Measurements from ENCODE around the gene STK17A.
"Not testable (repeated sequence)": the region's sequence is repeated elsewhere in the genome, so short reads cannot be mapped to it uniquely, and the experiment has no call there.

Gene STK17A

GRCh38 chr7:43616977-43617376 is 34.1 kb downstream of the STK17A start:
- no peak overlapping the region for H3K27ac ChIP-seq (ENCODE audit: insufficient read depth, low read length, poor library complexity, severe bottlenecking)
- no peaks in the 10 kb centered on the region for H3K27me3 ChIP-seq (replicated peaks; ENCODE audit: control insufficient read depth, insufficient read depth, low read length, poor library complexity, severe bottlenecking)
- H3K4me3 ChIP-seq (ENCODE audit: insufficient read depth, low read depth, low read length, poor library complexity, severe bottlenecking) = no peak overlapping the region
- no peak for DNase-seq
- H3K9me3 ChIP-seq (ENCODE audit: control insufficient read depth, low read length) = no peaks in the 10 kb centered on the region
- H3K36me3 ChIP-seq (ENCODE audit: control insufficient read depth, insufficient read depth, low read length) = peaks cover 46% of the 10 kb centered on the region
- peaks cover 44% of the 10 kb centered on the region for H3K4me1 ChIP-seq (ENCODE audit: control insufficient read depth, insufficient read depth, low read length, poor library complexity, severe bottlenecking)

DNA sequence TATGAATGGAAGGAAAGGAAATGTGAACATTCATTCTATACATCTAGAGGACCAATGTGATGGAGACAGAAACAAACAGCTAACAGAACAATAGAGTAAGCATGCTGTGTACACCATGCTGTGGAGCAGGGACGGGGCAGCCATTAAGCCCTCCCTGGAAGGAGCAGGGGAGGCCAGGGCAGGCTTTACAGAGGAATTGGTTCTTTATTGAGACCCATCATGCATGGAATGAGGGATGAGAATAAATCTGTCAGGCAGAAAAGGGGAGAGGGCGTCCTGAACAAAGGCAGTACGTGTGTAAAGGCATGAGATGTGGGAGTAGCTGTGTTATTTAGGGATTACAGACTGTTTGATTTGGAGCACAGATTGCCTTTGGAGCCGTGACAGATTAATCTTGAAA is 35.2 kb downstream of the STK17A start:
- Histone ChIP-seq H3K36me3 (ENCODE audit: control insufficient read depth, insufficient read depth, low read length) (peaks cover 44% of the 10 kb centered on the region), H3K27ac (ENCODE audit: insufficient read depth, low read length, poor library complexity, severe bottlenecking) (no peak overlapping the region), H3K4me3 (ENCODE audit: insufficient read depth, low read depth, low read length, poor library complexity, severe bottlenecking) (no peak overlapping the region), H3K4me1 (ENCODE audit: control insufficient read depth, insufficient read depth, low read length, poor library complexity, severe bottlenecking) (peaks cover 42% of the 10 kb centered on the region), H3K9me3 (ENCODE audit: control insufficient read depth, low read length) (no peaks in the 10 kb centered on the region), H3K27me3 (replicated peaks; ENCODE audit: control insufficient read depth, insufficient read depth, low read length, poor library complexity, severe bottlenecking) (no peaks in the 10 kb centered on the region)
- no peak for DNase-seq

DNA sequence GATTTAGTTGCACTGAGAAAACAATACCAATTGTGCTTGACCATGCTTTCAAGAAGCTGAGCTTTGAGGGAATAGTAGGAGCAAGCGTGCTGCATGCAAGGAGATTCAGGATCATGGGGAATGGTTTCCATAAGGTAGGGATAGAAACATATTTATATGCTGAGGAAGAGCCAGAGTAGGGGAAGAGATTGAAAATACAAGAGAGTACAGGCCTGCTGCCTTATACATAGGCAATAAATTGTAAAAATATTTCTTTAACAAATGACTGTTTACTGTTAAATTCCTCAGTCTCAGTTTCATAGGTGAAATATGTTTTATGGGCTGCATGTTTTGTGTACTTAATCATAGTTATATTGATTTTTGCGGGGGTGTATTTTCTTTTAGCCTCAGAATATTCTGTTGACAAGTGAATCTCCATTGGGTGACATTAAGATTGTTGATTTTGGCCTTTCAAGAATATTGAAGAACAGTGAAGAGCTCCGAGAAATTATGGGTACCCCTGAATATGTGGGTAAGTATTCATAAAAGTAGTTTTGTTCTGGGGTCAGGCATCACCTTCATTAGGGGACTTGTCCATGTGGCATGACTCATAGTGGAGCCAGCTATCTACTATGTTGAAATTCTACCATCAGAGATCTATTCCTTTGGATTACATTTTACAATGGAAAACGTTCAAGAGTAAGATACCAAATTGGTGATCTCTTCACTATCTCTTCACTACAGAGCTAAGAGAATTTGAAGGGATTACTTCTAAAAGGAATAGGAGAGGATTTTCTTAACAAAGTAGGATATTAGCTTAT is 36.5 kb downstream of the STK17A start:
- no peak overlapping the region for H3K27ac ChIP-seq (ENCODE audit: insufficient read depth, low read length, poor library complexity, severe bottlenecking)
- H3K27me3 ChIP-seq (replicated peaks; ENCODE audit: control insufficient read depth, insufficient read depth, low read length, poor library complexity, severe bottlenecking) = no peaks in the 10 kb centered on the region
- no peak overlapping the region for H3K4me3 ChIP-seq (ENCODE audit: insufficient read depth, low read depth, low read length, poor library complexity, severe bottlenecking)
- H3K36me3 ChIP-seq (ENCODE audit: control insufficient read depth, insufficient read depth, low read length) = peaks cover 48% of the 10 kb centered on the region
- DNase-seq = no peak
- H3K9me3 ChIP-seq (ENCODE audit: control insufficient read depth, low read length) = no peaks in the 10 kb centered on the region
- peaks cover 52% of the 10 kb centered on the region for H3K4me1 ChIP-seq (ENCODE audit: control insufficient read depth, insufficient read depth, low read length, poor library complexity, severe bottlenecking)

GRCh38 chr7:43621729-43622448 is 39.0 kb downstream of the STK17A start:
- H3K36me3 ChIP-seq (ENCODE audit: control insufficient read depth, insufficient read depth, low read length) = peaks cover 45% of the 10 kb centered on the region
- DNase-seq = no peak
- no peaks in the 10 kb centered on the region for H3K9me3 ChIP-seq (ENCODE audit: control insufficient read depth, low read length)
- no peaks in the 10 kb centered on the region for H3K27me3 ChIP-seq (replicated peaks; ENCODE audit: control insufficient read depth, insufficient read depth, low read length, poor library complexity, severe bottlenecking)
- no peak overlapping the region for H3K4me3 ChIP-seq (ENCODE audit: insufficient read depth, low read depth, low read length, poor library complexity, severe bottlenecking)
- peak overlapping the region; percentile 11 for H3K27ac ChIP-seq (ENCODE audit: insufficient read depth, low read length, poor library complexity, severe bottlenecking)
- H3K4me1 ChIP-seq (ENCODE audit: control insufficient read depth, insufficient read depth, low read length, poor library complexity, severe bottlenecking) = peaks cover 56% of the 10 kb centered on the region

GRCh38 chr7:43624156-43624555 is 41.2 kb downstream of the STK17A start:
- Histone ChIP-seq H3K36me3 (ENCODE audit: control insufficient read depth, insufficient read depth, low read length) (peaks cover 34% of the 10 kb centered on the region), H3K9me3 (ENCODE audit: control insufficient read depth, low read length) (no peaks in the 10 kb centered on the region), H3K4me1 (ENCODE audit: control insufficient read depth, insufficient read depth, low read length, poor library complexity, severe bottlenecking) (peaks cover 45% of the 10 kb centered on the region), H3K27ac (ENCODE audit: insufficient read depth, low read length, poor library complexity, severe bottlenecking) (no peak overlapping the region), H3K4me3 (ENCODE audit: insufficient read depth, low read depth, low read length, poor library complexity, severe bottlenecking) (no peak overlapping the region), H3K27me3 (replicated peaks; ENCODE audit: control insufficient read depth, insufficient read depth, low read length, poor library complexity, severe bottlenecking) (no peaks in the 10 kb centered on the region)
- no peak for DNase-seq

DNA sequence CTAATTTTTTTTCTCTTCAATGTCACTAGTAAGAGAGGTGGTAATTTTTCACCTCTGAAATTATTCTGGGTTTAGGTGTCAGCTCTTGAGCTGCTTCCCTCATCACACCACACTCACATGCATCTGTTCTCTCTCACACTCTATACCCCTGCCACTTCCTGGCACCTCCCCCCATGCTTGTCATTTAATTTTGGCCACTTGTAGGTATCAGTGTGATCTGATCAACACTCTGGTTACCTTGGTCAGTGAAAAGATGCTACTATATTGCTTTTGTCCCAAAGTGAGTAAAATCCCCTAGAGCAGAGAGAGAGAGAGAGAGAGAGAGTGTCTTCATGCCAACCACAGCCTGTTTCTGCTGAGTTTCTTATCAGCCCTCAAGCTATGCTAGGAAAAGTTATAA is 42.5 kb downstream of the STK17A start:
- Histone ChIP-seq H3K36me3 (ENCODE audit: control insufficient read depth, insufficient read depth, low read length) (peaks cover 24% of the 10 kb centered on the region), H3K4me1 (ENCODE audit: control insufficient read depth, insufficient read depth, low read length, poor library complexity, severe bottlenecking) (peaks cover 45% of the 10 kb centered on the region), H3K27me3 (replicated peaks; ENCODE audit: control insufficient read depth, insufficient read depth, low read length, poor library complexity, severe bottlenecking) (no peaks in the 10 kb centered on the region), H3K4me3 (ENCODE audit: insufficient read depth, low read depth, low read length, poor library complexity, severe bottlenecking) (no peak overlapping the region), H3K9me3 (ENCODE audit: control insufficient read depth, low read length) (no peaks in the 10 kb centered on the region), H3K27ac (ENCODE audit: insufficient read depth, low read length, poor library complexity, severe bottlenecking) (peak overlapping the region; percentile 30)
- peak; percentile 19 to 49 (median 36) for DNase-seq

DNA sequence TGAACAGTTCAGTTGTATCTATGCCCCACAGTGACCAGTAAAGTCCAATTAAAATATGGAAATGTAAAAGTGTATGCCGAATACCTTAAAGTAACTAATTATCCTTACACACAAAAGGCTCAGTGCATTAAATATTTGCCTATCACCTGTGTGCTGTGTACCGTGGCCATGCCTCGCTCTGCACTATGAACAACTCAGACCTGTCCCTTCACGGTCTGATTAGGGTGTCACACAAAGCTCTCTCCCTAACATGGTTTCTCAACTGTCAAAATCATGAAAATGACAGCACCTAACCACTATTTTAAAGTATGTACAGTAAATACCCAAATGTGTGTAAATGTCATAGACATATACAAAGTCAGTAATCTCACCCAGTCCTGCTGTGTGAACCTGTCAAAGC is 43.1 kb downstream of the STK17A start:
- H3K9me3 ChIP-seq (ENCODE audit: control insufficient read depth, low read length) = no peaks in the 10 kb centered on the region
- no peak for DNase-seq
- peaks cover 28% of the 10 kb centered on the region for H3K36me3 ChIP-seq (ENCODE audit: control insufficient read depth, insufficient read depth, low read length)
- H3K4me1 ChIP-seq (ENCODE audit: control insufficient read depth, insufficient read depth, low read length, poor library complexity, severe bottlenecking) = peaks cover 41% of the 10 kb centered on the region
- no peak overlapping the region for H3K4me3 ChIP-seq (ENCODE audit: insufficient read depth, low read depth, low read length, poor library complexity, severe bottlenecking)
- no peak overlapping the region for H3K27ac ChIP-seq (ENCODE audit: insufficient read depth, low read length, poor library complexity, severe bottlenecking)
- H3K27me3 ChIP-seq (replicated peaks; ENCODE audit: control insufficient read depth, insufficient read depth, low read length, poor library complexity, severe bottlenecking) = no peaks in the 10 kb centered on the region

DNA sequence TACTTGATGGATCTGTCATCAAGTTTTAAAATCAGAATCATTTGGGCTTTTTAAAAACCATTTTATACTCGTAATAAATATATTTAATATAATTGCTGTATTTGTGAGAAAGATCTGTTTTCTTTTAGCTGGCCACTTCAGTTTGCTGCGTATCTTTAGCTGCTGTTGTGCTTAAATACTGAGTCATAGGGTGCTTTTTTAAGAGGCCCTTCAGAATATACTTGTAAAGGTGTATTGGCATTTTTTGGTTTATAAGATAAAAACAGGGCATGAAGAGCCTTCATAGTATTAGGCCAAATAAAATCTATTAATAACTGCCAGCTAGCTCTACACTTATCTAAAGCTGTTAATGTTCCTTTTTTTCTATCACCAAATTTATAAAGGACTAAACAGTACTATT is 43.8 kb downstream of the STK17A start:
- H3K9me3 ChIP-seq (ENCODE audit: control insufficient read depth, low read length) = no peaks in the 10 kb centered on the region
- H3K27ac ChIP-seq (ENCODE audit: insufficient read depth, low read length, poor library complexity, severe bottlenecking) = no peak overlapping the region
- peaks cover 35% of the 10 kb centered on the region for H3K4me1 ChIP-seq (ENCODE audit: control insufficient read depth, insufficient read depth, low read length, poor library complexity, severe bottlenecking)
- H3K4me3 ChIP-seq (ENCODE audit: insufficient read depth, low read depth, low read length, poor library complexity, severe bottlenecking) = no peak overlapping the region
- peaks cover 29% of the 10 kb centered on the region for H3K36me3 ChIP-seq (ENCODE audit: control insufficient read depth, insufficient read depth, low read length)
- no peak for DNase-seq
- no peaks in the 10 kb centered on the region for H3K27me3 ChIP-seq (replicated peaks; ENCODE audit: control insufficient read depth, insufficient read depth, low read length, poor library complexity, severe bottlenecking)

GRCh38 chr7:43627798-43628197 is 44.9 kb downstream of the STK17A start:
- not testable (repeated sequence) for H3K27ac ChIP-seq (ENCODE audit: insufficient read depth, low read length, poor library complexity, severe bottlenecking); H3K9me3 ChIP-seq (ENCODE audit: control insufficient read depth, low read length); H3K4me3 ChIP-seq (ENCODE audit: insufficient read depth, low read depth, low read length, poor library complexity, severe bottlenecking); H3K27me3 ChIP-seq (replicated peaks; ENCODE audit: control insufficient read depth, insufficient read depth, low read length, poor library complexity, severe bottlenecking); DNase-seq
- peaks cover 26% of the 10 kb centered on the region for H3K4me1 ChIP-seq (ENCODE audit: control insufficient read depth, insufficient read depth, low read length, poor library complexity, severe bottlenecking)
- H3K36me3 ChIP-seq (ENCODE audit: control insufficient read depth, insufficient read depth, low read length) = peaks cover 37% of the 10 kb centered on the region

GRCh38 chr7:43628431-43628830 is 45.5 kb downstream of the STK17A start:
- Histone ChIP-seq H3K4me3 (ENCODE audit: insufficient read depth, low read depth, low read length, poor library complexity, severe bottlenecking) (no peak overlapping the region), H3K9me3 (ENCODE audit: control insufficient read depth, low read length) (no peaks in the 10 kb centered on the region), H3K27me3 (replicated peaks; ENCODE audit: control insufficient read depth, insufficient read depth, low read length, poor library complexity, severe bottlenecking) (no peaks in the 10 kb centered on the region), H3K36me3 (ENCODE audit: control insufficient read depth, insufficient read depth, low read length) (peaks cover 42% of the 10 kb centered on the region), H3K4me1 (ENCODE audit: control insufficient read depth, insufficient read depth, low read length, poor library complexity, severe bottlenecking) (peaks cover 21% of the 10 kb centered on the region), H3K27ac (ENCODE audit: insufficient read depth, low read length, poor library complexity, severe bottlenecking) (no peak overlapping the region)
- no peak for DNase-seq
